HG03521 (cell line): ENCODE measurements around the gene RALGPS1.

Experiments
- ATAC-seq: cut with Tn5 transposase; IDR thresholded peaks from one replicate; pipeline ENCODE4 v1.9.1; 2021; ENCODE audit warnings: mild to moderate bottlenecking, moderate library complexity; ENCODE audit not compliant: unreplicated experiment

RALGPS1 gene

GRCh38 chr9:127114606-127115005 lies 200.0 kb downstream of the RALGPS1 start:
- no peak for ATAC-seq

DNA sequence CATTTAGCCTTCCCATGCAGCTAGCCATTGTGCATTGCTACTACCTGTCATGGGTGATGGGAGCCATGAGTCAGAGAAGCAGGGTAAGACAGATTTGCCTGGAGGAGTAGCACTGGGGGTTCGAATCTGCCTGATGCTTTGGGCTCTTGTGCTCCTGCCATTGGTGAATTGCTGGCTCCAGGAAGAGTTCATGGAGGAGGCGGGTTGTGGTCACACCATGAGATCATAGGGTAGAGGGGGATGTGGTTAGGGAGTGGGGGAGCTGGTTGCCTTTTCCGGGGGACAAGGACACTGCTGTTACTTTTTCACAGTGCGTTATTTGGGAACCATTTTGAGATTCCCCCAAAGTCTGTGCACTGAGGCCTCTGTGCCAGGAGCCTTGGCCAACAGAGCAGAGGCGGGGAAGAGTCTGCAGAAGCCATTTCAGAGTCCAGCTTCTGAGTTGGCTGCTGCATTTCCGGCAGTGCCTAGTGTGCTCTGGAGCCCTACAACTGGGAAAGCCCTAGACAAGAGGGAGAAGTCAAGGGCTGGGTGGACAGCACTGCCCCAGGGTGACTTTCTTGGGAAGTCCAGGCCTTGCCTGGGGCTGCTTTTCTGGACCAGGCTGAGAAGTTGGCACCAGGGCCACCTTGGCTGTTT lies 201.6 kb downstream of the RALGPS1 start:
- ATAC-seq = no peak

DNA sequence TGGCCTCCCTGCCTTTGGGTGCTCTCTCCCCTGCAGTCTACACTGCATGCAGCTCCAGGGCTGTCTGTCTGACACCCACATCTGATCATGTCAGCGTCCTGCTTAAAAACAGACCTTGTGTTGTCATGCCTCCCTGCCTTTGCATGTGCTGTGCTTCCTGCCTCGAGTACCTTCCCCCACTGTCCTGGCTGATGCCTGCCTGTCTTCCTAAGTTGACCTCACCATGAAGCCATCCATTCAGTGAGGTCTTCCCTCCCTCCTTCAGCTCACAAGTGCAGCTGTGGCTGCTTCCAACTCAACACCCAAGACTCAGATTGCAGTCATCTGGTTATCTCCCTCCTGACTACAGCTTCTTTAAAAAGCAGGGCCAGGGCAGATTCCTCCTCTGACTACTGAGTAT lies 202.4 kb downstream of the RALGPS1 start:
- ATAC-seq = no peak

DNA sequence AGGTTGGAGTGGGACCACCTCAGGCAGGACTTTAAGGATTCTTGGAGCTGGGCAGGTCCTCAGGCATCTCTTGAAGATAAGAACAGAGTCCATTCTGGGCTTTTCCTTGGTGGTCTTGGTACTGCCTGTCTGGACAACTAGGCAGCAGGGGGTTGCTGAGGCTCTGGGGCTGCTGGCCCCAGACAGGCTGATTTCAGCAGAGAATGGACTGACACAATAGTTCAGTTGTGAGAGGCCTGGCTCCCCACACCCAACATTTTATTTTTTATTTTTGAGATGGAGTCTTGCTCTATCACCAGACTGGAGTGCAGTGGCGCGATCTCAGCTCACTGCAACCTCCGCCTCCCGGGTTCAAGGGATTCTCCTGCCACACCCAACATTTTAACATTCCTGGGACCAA lies 203.2 kb downstream of the RALGPS1 start:
- no peak for ATAC-seq

GRCh38 chr9:127118597-127119319 lies 204.2 kb downstream of the RALGPS1 start:
- ATAC-seq = no peak

GRCh38 chr9:127119320-127119709 lies 204.7 kb downstream of the RALGPS1 start:
- no peak for ATAC-seq

- ATAC-seq = no peak
Observed at GRCh38 chr9:127121628-127122175, 207.1 kb downstream of the RALGPS1 start.

- no peak for ATAC-seq
Observed at GRCh38 chr9:127122176-127123063, 207.8 kb downstream of the RALGPS1 start, which contains the start of gene ANGPTL2. Gene ANGPTL2 (minus strand): TSS chr9:127122635. CDS start chr9:127108731, 13,904 bp downstream.

DNA sequence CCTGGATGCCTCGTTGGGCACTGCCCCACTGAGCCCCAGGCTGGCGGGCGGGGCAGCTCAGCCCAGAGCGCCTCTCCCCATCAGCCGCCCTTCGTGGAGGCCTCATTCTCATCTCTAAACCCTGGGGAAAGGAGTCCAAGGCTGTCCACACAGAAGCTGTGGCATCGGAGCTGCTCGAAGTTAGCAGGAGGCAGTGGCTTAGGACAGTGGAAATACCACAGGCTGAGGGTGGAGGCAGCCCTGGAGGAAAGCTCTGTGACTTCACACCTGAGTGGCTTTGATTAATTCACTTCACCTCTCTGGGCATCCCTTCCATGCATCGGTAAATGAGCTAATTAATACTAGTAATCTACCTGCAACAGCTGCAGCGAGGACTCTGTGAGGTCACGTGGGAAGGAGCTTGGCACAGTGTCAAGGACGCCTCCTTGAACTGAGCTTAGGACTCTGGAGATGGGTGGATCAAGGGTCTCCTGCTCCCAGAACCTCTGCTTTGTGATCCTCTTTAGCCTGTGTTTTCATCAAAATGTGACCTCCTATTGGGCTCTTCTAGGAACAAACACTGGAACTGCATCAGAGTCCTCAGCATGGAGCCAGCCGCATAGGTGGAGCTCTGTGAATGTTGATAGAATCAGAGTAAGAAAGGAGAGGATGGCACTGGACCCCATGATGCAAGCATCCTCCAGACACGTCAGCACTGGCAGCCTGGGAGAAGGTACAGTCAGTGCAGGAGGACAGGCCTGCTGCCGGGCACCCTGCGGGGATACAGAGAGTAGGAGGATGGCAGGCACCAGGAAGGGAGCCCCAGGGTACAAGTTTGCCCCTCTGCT lies 208.7 kb downstream of the RALGPS1 start:
- no peak for ATAC-seq

- no peak for ATAC-seq
Observed at GRCh38 chr9:127124111-127124531, 209.5 kb downstream of the RALGPS1 start.

DNA sequence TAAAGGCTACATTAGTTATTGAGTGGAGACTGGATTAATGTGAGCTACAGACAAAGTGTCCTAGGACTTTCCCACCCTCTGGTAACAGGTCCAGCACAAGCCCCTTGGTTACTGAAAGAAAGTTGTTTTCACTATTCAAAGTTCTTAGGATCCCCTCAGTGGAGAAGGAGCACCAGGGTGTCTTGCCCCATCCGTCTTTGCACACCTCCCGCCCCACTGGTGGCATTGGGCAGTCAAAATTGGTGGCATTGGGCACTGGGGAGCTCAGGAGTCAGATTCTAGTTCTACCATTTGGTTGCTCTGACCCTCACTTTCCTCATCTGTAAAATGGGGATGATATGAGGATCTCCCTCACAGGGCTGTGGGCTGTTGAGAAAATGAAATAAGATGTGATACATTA lies 210.2 kb downstream of the RALGPS1 start:
- no peak for ATAC-seq

DNA sequence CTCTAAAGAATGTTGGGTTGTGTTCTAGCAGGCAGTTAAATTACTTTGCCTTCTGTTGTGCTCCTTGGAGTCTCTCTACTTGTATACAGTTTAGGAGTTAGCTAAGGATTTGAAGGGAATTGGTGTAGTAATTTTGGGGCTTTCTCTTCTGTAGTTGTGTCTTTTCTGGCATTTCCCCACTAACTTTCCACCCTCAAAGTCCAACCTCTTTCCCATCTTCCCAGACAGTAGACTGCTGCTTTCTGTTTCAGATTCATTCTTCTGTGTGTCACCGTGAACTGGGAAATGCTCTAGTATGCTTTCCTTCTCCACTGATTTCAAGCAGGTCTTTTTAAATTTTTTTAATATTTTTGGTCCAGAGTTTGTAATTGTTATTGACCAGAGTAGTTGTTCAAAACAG lies 212.4 kb downstream of the RALGPS1 start:
- no peak for ATAC-seq

DNA sequence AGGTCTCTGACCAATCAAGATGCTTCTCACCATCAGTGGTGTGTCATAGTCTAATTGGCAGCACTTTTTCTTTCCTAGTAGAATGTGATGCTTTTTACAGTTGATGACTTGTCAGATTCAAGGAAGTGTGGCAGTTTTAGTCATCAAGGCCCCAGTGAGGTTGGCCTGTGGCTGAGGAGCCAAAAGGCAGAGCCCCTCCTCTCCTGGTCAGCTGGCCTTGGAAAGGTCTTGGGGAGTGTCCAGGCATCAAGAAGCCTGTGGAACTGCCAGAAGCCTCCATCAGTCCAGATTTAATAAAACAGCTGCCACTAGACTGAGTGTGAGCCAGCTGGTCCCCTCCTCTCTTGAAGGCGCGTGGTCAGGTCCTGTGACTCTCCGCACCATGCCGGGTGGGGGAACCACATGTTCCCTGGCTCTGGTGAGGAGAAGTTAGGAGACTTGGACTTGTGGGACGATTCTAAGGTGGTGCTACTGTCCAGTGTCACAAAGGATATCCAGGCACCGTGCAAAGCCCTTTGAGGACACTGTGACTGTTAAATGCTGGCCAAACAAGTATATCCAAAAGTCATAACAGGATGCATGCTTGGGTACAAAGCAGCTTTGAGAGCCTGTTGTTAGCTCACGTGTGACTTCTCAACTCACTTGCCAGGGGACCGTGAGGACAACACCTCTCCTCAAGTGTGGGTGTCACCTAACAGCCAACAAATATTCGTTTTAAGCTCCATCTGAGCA lies 213.9 kb downstream of the RALGPS1 start:
- no peak for ATAC-seq

- ATAC-seq = no peak
Observed at GRCh38 chr9:127129073-127129717, 214.6 kb downstream of the RALGPS1 start.

DNA sequence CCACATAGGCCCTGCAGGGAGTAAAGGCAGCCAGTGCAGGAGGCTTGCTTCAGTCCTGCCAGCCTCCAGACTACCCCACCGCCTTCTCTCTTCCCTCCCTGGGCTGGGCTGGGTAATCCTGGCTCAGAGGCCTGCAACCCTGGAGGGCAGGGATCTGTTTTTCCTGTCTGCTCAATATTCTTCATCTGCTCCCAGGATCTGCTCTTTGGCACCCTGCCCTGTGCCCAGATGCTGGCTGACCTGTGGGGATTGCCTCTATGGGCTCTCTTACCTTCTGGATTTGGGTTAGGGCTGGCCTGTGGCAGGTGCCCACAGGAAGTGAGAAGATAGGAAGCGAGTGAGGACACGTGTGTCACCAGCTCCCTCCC lies 215.1 kb downstream of the RALGPS1 start:
- no peak for ATAC-seq

DNA sequence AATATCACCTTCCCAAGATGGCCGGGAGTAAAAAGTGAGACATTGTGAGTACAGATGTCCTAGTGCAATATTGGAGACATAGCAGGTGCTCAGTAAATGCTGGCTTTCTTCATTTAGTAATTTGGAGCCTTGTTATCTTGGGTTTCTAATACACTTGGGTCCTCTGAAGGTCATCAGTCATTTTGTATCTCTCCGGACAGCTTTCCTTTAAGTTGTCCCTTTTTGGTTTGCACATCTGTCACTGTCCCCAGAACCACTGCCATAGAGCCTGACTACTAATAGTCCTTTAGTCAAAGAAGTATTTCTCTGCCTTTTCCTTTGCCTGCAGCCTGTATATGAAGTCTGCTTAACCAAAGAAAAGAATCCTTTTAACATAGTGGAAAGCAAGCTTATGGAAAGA lies 215.7 kb downstream of the RALGPS1 start:
- no peak for ATAC-seq

GRCh38 chr9:127130661-127131538 lies 216.3 kb downstream of the RALGPS1 start:
- ATAC-seq = no peak

GRCh38 chr9:127131871-127132270 lies 217.3 kb downstream of the RALGPS1 start:
- no peak for ATAC-seq
